HT1080 (cell line): ENCODE data around the gene RGS16. TPM values are rescaled to one million over a fixed set of nuclear protein-coding genes. Genes with fewer than 3 reads are reported as not detected.
A peak's percentile ranks its signal among the peaks of the same experiment; 100 is the strongest.

Experiments
- DNase-seq: peaks from one replicate; pipeline ENCODE4 v3.0.0-alpha.2; 2015; ENCODE audit warnings: low read depth
- total RNA-seq: library from RNA; depleted of rRNA; stranded (reverse); fragments of >200 nt; shearing (Covaris generic); gene quantifications from 2 replicates; pipeline ENCODE4 v1.2.3, GENCODE V29; 2014

Gene RGS16
- total RNA-seq, 1 experiment from 2014 or later = not detected

DNA sequence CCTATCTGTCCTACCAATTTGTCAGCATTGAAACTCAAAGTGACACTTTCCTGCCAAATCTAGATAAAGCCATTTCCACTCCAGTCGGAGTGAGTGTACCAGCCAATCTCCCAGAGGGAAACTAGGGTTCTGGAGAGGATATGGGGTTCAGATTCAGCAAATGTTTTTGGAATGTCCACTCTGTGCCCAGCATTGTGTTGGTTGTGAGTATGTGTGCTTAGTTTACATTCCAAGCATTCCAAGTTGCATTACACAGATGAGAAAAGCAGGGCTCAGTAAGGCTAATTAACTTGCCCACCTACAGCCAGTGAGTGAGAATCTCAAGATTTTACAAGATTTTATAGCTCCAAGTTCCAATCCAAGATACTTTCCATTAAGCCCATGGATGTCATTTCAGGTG, 26.4 kb upstream of the RGS16 start:
- DNase-seq = no peak

DNA sequence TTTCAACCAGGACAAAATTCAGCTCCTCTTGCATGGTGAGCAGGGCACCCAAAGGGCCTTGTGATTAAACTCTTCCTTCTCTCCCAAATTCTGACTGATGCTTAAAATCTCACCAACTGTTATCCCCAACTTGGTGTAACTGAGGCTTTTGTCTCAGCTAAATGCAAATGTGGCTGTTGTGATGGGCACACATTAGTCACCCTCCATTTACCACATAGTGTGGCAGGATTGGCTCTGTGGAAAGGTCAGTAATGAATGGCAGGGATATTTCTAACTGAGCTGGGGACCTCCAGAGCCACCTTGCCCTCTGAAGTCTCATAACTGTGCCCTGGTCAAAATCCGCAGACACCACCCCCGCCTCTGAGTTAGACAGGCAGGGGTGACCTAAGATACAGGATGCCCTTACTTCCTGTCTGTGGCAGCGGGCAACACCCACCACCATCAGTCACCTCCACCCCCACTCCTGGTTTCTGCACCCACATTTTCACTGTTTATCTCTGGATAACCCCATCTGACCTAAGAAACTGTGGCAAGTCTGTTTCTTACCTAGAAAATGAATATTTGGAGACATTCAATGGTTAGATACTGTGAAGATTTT, 25.4 kb upstream of the RGS16 start:
- DNase-seq = no peak

DNA sequence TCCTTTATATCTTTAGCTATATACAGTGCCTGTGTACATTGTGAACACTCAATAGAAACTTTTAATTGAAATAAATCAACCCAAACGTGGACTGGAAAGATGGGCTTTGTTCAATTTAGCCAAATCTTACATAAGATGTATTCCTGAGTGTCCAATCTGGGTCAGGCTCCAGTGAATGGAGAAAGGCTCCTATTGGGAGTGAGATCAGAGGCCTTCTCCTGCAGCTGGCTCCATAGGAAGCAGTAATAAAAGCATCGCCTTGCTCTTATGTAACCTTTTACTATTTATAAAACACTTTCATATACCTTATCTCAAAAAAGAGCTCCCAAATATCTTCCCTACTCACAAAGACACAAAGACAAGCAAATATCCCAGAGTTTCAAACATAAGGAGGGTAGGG, 24.9 kb upstream of the RGS16 start:
- no peak for DNase-seq

DNA sequence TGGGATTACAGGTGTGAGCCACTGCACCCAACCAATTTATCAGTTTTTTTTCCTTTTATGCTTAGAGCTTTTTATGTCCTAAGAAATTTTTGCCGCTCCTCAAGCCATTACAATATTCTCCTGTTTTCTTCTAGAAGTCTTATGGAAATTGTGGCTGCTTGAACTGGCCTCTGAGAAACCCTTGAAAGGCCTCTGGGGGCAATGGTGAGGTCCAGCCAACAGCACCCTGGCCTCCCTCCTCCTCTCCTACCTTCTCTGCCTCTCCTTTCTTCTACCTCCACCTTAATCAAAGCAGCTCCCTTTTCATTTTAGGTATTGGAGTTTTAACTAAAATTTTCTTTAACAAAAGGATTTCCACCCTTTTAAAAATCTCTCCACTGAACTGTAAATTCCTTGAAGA, 24.5 kb upstream of the RGS16 start:
- DNase-seq = no peak

DNA sequence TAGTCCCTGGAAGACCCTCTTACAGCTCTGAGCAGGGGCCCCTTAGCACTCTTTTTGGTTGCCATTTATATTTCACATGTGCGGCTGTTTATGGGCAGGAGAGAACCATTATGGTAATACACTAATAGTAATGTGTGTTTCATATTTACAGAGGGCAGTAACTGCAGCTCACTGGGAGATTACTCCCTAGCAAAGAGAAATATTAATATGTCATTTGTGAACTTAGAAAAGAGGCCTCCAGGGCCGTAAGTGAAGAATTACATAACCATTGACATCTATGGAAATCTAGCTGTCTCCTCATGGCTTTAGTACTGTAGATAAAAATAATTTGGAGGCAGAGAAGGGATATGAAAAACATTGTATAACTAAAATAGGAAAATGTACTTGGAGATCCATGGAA, 23.4 kb upstream of the RGS16 start:
- no peak for DNase-seq

DNA sequence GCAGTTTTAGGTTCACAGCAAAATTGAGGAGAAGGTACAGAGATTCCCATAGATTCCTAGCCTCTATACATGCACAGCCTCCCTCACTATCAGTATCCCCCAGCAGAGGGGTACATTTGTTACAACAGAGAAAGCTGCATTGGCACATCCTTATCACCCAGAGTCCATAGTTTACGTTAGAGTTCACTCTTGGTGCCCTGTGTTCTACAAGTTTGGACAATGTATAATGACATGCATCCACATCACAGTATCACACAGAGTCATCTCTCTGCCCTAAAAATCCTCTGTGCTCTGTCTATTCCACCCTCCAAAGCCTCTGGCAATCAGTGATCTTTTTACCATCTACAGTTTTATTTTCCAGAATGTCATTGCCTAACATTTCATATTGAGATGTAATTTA, 22.3 kb upstream of the RGS16 start:
- no peak for DNase-seq

DNA sequence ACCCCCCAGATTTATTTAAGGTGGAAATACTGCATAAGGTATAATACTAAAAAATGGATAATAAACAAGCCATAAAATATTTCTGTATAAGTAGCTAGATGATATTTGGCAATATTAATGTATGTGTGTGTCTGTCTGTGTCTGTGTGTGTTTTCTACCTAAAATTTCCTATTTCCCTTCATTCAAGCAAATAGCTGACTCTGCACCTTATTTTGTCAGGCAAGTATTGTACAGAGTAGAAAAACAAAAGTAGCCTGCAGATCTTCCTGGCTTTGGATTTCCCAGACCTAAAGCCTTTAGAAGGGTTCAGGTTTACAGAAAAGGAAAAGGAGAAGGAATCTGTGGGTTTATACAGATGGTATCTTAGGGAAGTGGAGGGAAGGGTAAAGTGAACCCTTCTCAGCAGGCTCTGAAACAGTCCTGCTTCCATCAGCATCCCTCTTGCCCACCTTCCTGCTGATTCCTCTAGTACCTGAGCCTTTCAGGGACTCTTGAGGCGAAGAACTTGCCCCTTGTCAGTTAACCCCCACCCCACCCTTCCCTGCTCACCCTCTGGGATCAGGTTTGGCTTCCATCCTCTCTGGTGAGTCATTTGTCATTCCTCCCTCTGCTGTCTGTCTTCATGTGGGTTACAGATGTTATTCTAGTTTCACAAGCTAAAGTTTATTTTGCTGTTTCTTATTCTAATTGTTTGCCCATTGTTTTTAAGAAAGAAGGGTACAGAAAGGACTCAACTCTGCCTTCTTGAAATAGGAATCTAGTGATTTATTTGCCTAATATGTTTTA, 21.7 kb upstream of the RGS16 start:
- DNase-seq = peak; percentile 24

DNA sequence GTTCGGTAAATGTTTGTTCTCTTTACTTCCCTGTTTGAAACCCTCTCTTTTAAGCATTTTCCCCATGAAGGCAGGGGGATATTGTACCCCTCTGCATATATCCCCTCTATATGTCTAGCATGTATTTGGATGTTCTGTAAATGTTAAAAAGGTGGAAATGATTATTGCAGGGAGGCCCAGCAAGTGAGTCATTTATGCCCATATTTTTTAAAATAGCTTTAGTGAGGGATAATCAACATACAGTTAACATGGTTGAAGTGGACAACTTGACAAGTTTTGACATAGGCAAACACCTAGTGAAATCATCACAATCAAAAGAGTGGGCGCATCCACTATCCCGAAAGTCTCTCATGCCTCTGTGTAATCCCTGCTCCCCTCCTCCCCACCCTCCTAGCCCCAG, 20.8 kb upstream of the RGS16 start:
- DNase-seq = no peak

DNA sequence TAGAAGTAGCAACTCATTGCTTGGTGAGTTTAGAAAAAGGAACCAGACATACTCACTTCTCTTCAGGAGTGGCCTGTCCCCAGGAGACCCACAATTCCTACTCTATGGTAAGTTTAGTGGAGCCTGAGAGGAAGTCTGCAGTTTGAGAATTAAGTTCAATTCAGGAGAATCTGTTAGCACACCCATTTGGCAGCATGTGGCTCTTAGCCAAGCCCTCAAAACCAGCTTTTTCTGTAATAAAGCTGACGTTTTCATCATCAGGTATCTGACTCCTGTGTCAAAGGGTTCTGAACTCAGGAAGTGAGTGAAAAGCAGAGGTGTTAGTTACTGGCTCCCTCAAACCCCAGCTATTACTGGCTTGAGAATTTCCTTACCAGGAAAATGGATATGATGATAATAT, 20.4 kb upstream of the RGS16 start:
- DNase-seq = no peak

DNA sequence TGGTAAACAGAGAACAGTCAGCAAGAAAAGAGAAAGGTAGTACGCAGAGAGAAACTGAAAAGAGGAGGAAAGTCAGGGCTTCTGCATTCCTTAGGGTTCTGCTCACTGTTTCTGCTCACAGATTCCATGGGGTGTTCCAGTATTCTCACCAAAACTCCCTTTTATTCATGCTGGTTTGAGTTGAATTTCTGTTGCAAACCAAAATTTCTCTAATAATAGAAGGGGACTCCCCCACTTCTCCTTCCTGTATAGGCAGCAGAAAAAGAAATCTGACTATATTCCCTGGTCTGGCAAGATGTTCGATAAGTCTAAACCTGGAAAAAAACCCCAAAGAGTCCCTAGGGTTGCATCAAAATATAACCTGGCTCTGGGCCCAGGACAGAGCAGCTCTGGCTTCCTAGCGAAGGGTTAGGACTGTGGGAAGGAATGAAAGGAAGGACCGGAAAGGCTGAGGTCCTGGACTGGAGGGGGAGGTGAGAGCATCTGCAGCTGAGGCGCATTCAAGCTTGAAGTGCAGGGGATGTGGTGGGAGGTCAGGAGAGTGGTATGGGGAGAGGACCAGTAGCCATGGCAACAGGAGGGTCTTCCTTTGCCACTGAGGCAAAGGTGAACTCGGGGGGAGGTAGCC, 18.8 kb upstream of the RGS16 start:
- DNase-seq = no peak

DNA sequence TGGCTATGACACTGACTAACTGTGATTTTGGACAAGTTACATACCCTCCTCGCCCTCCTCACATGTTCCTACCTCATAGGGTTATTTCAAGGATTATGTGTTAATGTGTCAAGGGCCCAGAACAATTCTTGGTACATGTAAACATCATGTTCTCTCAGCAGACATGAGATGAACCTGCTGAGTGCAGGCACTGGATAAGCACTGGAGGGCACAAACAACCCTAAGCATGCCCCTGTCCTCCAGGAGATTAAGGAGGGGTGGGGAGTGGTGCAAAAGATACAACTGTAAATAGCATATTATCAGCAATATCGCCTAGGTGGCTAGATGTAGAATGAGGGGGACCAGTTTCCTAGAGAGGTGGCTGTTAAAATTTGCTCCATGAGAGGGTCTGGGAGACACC, 17.7 kb upstream of the RGS16 start:
- no peak for DNase-seq

DNA sequence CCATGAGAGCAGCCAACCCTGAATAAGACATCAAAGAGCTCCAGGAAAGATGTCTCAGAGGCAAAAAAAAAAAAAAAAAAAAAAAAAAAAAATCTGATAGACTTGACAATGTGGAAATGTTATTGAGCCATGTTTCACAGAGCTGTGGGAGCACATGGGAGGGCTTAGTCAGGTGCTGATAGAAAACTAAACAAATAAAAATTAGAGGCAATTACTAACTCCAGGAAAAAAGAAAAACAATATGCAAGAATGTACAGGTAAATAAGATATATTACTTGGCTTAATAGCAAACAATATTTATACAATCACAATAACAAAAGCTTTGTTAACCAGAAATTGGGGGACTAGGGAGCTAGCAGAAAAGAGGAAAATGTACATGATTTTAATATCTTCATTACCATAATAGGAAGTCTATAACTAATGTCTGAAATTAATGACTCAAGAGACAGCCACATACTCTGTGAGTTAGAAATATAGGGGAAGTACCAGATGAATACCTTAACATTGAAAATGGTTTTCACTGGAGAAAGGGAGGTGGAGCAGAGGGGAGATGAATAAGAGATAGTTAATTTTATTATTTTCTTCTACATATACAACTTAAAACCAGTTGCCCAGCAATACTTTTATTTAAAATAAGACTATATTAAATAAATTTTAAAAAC, 16.9 kb upstream of the RGS16 start:
- DNase-seq = no peak

DNA sequence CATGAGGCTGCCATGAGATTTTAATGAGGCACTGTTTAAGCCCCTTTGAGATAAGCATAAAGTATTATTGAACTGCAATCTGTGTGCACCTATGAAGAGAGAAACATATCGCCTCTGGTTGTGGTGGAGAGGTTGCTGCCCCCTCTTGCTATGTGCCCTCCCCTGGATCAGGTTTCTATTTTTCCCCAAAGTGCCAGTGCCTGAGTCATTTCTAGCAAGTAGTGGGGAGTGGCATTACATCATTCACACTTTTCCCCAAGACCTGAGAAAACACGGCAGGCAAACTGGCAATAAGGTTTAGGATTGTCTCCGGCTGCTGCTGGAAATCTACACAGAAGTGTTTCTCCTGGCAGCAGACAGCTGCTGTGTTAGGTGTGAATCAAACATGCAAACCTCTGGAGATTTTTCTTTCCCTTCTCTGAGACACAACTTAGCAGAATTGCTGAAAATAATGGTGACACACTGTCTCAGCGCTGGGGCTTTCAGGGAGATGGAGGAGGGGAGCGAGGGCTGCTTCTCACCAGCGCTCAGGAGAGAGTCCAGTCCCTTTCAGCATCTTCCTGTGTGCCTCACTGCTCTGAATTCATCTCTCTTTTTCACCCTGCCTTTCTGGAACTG, 13.7 kb upstream of the RGS16 start:
- peak; percentile 76 for DNase-seq

DNA sequence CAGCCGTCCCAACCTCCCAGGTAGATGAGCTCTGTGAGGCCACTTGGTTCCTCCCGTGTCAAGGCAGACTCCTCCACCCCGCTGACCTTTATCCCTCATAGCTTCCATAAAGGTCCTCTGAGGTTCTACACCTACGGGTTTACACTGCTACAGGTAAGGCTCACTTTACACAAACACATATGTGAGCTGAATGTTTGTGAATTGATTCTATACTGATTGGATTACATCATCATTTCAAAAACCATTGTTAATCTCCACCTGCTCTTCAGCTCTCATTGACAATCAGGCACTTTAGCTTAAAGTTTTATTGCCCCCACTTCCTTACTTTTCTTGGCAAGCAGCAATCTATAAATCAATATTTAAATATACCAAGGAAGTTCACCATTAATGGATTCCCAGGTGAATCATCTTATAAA, 12.8 kb upstream of the RGS16 start:
- DNase-seq = no peak

DNA sequence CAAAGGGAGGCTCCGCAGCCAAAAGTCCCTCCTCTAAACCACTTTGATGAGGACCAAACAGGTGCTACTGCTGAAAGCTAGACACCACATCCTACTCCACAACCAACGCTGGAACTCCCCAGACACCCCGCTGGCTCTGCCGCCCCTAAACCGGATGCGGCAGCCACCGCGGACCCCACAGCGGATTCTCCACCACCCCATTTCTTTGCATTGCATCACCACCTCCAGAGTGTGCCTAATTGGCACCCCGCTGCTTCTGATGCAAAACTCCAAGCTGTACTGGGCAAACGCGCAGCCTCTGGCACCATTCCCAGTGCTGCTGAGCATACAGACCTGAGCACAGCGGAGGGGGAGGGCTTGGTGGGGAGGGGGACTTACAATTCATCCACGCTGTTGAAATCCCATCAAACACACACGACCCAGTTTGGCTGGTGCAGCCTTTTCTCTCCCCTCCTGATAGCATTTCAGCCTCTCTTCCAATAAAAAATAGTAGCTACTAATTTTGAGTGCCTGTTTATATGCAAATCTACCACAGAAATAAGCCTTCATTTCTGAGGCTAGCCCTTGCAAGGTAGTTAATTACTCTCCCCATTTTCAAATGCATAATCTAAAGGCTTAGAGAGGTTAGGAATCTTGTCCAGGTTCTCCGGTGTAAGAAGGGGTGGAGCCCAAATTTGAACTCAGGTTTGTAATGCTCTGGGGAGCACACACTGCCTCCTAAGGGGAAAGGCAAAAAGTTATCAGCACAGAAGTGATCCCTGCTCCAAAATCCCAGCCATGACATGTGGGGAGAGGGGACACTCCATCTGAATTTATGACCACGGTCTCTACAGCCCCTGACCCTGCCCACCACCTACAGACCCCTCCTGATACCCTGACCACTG, 12.2 kb upstream of the RGS16 start:
- peak; percentile 69 for DNase-seq

DNA sequence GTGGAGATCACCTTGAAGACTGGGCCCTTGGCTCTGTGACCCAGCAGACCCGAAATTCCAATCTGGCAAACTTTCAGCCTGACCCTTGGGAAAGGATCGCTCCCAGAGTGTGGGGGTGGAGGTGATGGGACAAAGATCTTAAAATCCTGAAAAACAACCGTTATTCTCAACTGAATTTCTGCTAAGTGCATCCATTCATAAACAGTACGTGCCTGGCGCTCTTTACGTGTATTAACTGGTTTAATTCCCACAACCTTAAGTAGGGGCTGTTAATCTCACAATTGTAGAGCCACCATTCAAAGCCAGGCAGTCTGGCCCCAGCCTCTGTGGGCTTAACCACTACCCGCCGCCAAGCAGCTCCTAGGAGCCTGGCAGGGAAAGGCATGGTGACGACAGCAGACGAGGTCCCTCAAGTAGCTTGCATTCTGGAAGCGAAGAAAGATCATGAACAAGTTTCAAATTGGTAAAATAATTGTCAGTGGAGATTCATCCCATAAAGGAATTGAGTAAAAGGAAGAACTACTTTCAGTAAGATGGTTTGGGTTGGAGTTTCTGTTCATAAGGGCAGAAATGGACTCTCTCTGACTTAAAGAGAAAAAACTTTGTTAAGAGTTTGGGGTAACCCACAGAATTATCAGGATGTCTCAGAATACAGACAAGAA, 11.4 kb upstream of the RGS16 start:
- no peak for DNase-seq

DNA sequence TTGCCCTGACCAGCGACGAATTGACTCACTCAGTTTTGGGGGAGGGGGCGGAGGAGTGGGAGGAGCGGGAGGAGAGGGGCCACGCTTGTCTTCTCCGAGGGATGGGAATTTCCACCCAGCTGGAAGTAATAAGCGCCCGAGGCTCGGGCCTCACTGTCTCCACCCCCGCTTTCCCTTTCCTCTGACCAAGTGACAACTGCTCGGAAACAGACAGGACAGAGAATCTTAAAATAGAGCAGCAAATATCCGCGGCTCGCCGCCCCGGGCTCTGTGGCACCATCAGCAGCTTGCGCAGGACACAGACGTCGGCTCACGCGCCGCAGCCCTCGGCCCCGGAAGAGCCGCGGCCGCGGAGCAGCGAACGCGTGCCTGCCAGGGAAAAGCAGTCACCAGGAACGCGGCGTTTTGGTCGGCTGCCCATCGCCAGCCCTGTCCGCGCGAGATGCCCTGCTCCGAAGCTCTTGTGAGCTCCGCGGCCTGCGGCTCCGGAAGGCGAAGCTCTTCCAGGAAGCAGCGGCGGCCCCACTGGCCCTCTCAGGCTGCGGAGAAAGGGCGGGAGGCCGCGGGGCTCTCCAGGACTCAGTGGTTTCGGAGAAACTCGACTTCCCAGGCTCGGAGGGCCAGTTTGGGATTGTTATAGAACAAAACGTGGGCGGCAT, 10.7 kb upstream of the RGS16 start:
- DNase-seq = no peak

DNA sequence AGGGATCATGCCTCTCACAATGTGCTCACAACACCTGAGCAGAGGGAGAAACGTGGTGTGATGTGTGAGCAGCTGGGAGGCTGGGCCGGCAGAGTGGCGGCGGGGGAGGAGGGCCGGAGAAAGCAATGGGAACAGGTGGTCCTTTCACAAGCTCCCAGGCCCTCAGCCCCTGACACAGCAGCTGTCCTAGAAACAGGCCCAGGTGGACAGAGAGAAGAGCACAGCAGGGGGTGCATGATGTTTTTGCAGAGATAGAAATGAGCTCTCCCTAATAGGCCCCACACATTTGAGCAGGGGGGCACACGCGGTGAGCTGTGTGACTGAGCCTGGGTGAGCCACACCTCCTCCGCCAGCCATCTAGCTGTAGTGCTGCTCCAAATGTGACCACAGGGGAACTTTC, 7.6 kb upstream of the RGS16 start:
- DNase-seq = no peak

DNA sequence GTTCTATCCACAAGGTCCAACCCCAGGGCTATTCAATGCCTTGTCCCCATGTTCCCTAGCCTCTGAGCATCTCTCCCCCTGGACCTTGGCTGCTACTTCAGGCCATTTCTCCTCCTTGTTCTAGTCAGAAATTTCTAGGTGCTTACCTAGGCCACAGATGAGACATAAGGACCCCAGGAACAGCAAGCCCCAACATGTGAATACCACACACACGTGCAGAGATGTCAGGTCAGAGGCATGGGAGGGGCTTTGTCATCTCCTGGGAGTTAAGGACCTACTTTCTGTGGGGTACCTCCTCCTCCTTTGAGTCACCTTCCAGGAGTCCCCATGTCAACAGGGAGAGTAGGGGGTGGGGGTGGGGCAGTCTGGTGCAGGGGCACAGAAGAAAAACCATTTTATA, 7.1 kb upstream of the RGS16 start:
- DNase-seq = no peak
